Smooth muscle cell of the brain vasculature (primary cell): ENCODE measurements around the gene RFC3.
"Not testable (repeated sequence)": the region's sequence is repeated elsewhere in the genome, so short reads cannot be mapped to it uniquely, and the experiment has no call there.

Experiments used
- DNase-seq: peaks from one replicate; pipeline ENCODE4 v3.0.0-alpha.2; 2012; ENCODE audit warnings: low read depth, low spot score

The RFC3 gene

GRCh38 chr13:33806470-33807248, 11.3 kb upstream of the RFC3 start:
- DNase-seq, result no peak

DNA sequence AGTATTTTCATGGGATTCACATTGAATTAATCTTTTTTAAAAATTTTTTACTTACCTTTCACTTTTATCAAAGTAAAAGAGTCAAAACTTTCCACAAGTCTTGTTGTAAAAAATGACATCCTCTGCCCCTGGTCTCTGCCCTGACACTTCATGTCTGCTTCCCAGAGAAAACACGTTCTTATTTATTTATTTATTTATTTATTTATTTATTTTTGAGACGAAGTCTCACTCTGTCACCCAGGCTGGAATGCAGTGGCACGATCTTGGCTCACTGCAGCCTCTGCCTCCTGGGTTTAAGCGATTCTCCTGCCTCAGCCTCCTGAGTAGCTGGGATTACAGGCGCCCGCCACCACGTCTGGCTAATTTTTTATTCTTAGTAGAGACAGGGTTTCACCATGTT, 5.1 kb upstream of the RFC3 start:
- DNase-seq, result not testable (repeated sequence)

DNA sequence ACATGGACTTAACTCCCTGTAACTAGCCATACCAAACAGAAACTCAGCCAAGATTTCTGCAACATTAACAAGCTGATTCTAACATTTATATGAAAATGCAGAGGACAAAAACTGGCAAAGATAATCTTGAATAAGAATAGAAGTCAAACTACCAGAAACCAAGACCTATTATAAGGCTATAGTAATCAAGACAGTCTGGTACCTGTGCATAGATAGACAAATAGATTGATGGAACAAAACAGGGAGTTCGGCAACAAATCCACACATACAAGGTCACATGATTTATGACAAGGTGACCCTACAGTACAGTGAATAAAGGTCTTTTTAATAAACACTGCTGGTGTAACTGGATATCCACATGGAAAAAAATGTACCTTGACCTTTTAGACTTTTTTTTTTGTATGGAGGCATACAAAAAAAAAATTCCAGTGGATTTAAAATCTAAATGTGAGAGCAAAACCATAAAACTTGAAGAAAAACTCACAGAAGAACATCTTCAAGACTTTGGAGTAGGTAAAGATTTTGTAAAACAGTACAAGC, 2.9 kb upstream of the RFC3 start:
- no peak for DNase-seq

GRCh38 chr13:33816912-33817311, 1.0 kb upstream of the RFC3 start:
- DNase-seq, result no peak

GRCh38 chr13:33817513-33817900, 442 bp upstream of the RFC3 start:
- DNase-seq, result no peak

- DNase-seq, result no peak
Observed at GRCh38 chr13:33825083-33825482, 7.1 kb downstream of the RFC3 start.

GRCh38 chr13:33827139-33827538, 9.2 kb downstream of the RFC3 start:
- DNase-seq, result no peak

DNA sequence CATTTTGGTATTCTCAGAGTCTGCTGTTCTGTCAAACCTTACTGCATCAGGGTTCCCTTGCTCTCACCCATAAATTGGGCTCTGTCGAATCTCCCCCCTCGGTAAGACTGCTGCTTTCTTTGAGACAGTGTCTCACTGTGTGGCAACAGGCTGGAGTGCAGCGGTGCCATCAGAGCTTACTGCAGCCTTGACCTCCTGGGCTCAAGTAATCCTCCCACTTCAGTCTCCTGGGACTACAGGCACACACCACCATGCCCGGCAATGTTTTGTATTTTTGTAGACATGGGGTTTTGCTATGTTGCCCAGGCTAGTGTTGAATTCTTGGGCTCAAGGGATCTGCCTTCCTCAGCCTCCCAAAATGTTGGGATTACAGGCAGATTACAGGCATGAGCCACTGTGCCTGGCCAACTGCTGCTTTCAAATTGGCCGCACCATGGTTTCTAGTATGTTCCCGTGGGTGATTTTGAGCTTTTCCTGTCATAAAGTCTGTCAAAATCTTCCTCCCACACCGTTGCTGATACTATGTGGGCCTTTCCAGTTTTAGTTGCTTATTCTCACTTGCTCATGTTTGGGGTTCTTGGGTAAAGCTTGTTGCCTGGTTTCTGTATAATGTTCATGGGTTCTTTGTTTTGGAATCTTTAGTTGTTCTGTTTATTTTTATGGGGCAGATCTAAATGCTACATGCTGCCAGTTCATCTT, 10.6 kb downstream of the RFC3 start:
- DNase-seq, result no peak

DNA sequence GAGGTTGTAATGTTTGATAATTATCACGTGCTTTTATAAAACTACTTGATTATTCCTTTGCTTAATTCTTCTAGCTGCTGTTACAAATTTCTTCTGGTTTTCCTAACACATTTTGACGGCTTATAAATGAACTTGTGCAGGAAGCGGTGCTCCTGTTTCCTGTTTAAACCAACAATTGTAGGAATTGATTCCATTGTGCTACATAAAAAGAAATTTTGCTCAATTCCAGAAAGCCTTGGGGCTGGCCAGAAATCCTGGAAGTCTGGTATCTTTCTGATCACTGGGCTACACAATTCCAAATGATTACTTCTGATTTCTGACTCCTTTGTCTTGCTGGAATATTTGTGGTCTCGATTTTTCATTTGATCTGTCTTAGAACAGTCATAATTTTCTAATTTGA, 14.9 kb downstream of the RFC3 start:
- DNase-seq, result no peak

DNA sequence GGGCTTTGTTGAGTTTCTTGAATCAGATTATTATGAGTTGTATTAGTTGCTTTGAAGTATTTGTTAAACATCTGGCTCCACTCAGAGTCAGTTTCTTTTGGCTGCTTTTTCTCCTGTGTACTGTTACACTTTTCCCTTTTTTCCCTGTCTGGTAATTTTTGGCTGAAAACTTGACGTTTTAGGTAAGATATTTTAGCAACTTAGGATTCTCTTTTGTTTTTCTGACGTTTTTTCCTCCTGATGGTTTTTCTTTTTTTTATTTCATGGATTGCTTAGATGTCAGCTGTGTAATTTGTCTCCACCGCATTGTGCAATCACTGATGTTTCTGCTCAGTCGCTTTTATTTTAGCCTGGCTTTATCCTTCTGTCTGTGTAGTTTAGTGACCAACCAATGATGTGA, 20.7 kb downstream of the RFC3 start:
- DNase-seq, result no peak

- DNase-seq, result no peak
Observed at GRCh38 chr13:33840402-33840801, 22.5 kb downstream of the RFC3 start.

DNA sequence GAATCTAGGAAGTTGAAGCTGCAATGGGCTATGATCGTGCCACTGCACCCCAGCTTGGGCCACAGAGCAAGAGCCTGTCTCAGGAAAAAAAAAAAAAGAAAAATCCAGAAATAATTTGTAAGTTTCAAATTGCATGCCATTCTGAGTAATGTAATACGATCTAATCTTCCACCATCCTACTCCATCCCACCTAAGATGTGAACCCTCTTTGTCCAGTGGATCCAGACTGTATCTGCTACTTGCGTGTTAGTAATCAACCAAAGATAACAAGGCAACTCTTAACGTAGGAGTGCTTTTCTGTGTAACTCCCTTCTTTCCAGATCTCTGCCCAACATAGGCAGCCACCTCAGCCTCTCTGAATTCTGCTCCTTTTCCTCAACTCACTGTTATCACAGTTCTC, 24.3 kb downstream of the RFC3 start:
- DNase-seq, result no peak

GRCh38 chr13:33842986-33843385, 25.0 kb downstream of the RFC3 start:
- DNase-seq, result no peak

DNA sequence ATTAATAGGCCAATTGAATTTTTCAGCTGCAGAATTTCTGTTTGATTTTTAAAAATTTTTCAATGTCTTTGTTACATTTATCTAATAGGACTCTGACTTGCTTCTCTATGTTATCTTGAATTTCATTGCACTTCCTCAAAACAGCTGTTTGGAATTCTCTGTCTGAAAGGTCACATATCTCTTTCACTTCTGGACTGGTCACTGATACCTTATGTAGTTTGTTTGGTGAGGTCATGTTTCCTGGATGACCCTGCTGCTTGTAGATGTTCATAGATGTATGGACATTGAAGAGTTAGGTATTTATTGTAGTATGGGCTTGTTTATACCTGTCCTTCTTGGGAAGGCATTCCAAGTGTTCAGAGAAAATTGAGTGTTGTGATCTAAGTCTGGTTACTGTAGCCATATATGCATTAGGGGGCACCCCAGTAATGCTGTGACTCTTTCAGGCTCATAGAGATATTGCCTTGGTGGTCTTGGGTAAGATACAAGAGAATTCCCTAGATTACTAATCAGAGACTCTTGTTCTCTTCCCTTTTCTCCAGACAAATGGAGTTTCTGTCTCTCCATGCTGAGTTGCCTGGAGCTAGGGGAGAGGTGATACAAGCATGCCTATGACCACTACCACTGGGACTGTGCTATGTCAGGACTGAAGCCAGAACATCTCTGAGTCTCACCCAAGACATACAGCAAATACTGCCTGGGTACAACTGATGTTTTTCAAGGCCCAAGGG, 27.8 kb downstream of the RFC3 start:
- no peak for DNase-seq

- DNase-seq, result no peak
Observed at GRCh38 chr13:33846303-33847062, 28.5 kb downstream of the RFC3 start.

DNA sequence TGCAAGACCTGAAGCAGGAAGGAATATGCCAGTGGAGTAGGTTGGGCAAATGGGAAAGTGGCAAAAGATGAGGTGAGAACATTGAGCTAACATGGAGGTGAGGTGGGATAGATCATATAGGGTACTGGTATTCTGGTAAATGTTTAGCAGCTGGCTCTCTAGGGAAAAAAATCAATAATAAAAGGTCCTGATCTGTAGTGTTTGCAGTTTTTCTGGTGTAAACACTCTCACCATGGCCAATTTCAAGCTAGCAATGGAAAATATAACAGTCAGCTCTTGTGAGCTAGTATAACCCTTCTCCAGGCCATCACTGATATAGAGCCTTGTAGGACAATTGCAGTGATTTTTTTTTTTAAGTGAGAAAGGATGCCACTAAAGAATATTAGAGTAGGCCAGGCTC, 31.3 kb downstream of the RFC3 start:
- DNase-seq, result no peak

- DNase-seq, result no peak
Observed at GRCh38 chr13:33855371-33855895, 37.5 kb downstream of the RFC3 start.

- no peak for DNase-seq
Observed at GRCh38 chr13:33859691-33860303, 41.8 kb downstream of the RFC3 start.

DNA sequence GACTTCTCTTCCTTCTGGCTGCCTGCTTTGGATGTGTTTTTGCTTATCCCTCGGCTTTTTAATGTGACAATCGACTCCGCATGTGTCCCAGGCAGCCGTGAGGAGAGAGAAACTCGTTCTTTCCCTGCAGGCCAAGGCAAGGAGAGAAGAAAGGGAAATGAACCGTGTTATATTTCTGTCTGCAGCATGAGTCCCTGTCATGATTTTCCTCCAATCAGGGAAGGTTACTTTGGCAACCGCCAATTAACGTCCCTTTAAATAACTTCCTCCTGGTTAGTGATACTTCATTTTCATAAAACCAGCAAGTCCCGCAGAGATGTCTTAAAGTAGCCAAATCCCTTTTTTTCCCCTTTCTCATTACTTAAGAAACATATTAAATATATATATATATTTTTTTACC, 42.6 kb downstream of the RFC3 start:
- no peak for DNase-seq

- DNase-seq, result no peak
Observed at GRCh38 chr13:33862016-33862415, 44.1 kb downstream of the RFC3 start.

GRCh38 chr13:33863188-33863789, 45.3 kb downstream of the RFC3 start:
- DNase-seq, result no peak
